H9 (cell line): ENCODE measurements around the gene RRP15. TPM values are rescaled to one million over a fixed set of nuclear protein-coding genes. Genes with fewer than 3 reads are reported as not detected.

Experiments
- DNase-seq: peaks from one replicate; pipeline ENCODE4 v3.0.0-alpha.2; 2017
- H2AFZ ChIP-seq: one replicate; pipeline ENCODE4 v1.6.1; 2013; ENCODE audit warnings: mild to moderate bottlenecking, low read length, control low read depth, moderate library complexity
- H2AK5ac ChIP-seq: 2 replicates; pipeline ENCODE4 v1.6.1; 2013; ENCODE audit warnings: low read length, control low read depth, mixed read lengths; ENCODE audit not compliant: insufficient read length
- H2BK120ac ChIP-seq: one replicate; pipeline ENCODE4 v1.6.1; 2013; ENCODE audit warnings: low read depth, mild to moderate bottlenecking, low read length, control low read depth, inconsistent platforms; ENCODE audit not compliant: poor library complexity, severe bottlenecking
- H2BK12ac ChIP-seq: 2 replicates; pipeline ENCODE4 v1.6.1; 2013; ENCODE audit warnings: low read length, control low read depth, mixed read lengths, low read depth; ENCODE audit not compliant: insufficient read length
- H2BK15ac ChIP-seq: 2 replicates; pipeline ENCODE4 v1.6.1; 2013; ENCODE audit warnings: low read depth, low read length, control low read depth
- H2BK20ac ChIP-seq: one replicate; pipeline ENCODE4 v1.6.1; 2013; ENCODE audit warnings: low read depth, mild to moderate bottlenecking, low read length, control low read depth, inconsistent platforms; ENCODE audit not compliant: poor library complexity, severe bottlenecking
- H2BK5ac ChIP-seq: 2 replicates; pipeline ENCODE4 v1.6.1; 2013; ENCODE audit warnings: low read length, control low read depth, mixed read lengths; ENCODE audit not compliant: insufficient read length
- H3K14ac ChIP-seq: 2 replicates; pipeline ENCODE4 v1.6.1; 2013; ENCODE audit warnings: low read length, control low read depth; ENCODE audit not compliant: insufficient read depth
- H3K18ac ChIP-seq: 2 replicates; pipeline ENCODE4 v1.6.1; 2013; ENCODE audit warnings: low read depth, mild to moderate bottlenecking, mixed read lengths, low read length, control low read depth; ENCODE audit not compliant: insufficient read length
- H3K23ac ChIP-seq: 2 replicates; pipeline ENCODE4 v1.6.1; 2013; ENCODE audit warnings: low read length, control low read depth, mixed read lengths, low read depth; ENCODE audit not compliant: insufficient read length
- H3K23me2 ChIP-seq: 2 replicates; pipeline ENCODE4 v1.6.1; 2013; ENCODE audit warnings: low read depth, mild to moderate bottlenecking, mixed read lengths, low read length, control low read depth; ENCODE audit not compliant: insufficient read length, poor library complexity, severe bottlenecking
- H3K27ac ChIP-seq: 2 replicates; pipeline ENCODE4 v1.5.1; 2013; ENCODE audit warnings: low read length, control low read depth, mixed read lengths, low read depth; ENCODE audit not compliant: insufficient read length
- H3K27me3 ChIP-seq: 2 replicates; pipeline ENCODE4 v1.6.1; 2013; ENCODE audit warnings: low read length, control low read depth, inconsistent platforms; ENCODE audit not compliant: insufficient read depth
- H3K4ac ChIP-seq: 2 replicates; pipeline ENCODE4 v1.6.1; 2013; ENCODE audit warnings: low read depth, mild to moderate bottlenecking, control low read depth, inconsistent platforms, low read length, moderate library complexity
- H3K4me1 ChIP-seq: 2 replicates; pipeline ENCODE4 v1.6.1; 2013; ENCODE audit warnings: low read length, control low read depth, inconsistent platforms; ENCODE audit not compliant: insufficient read depth
- H3K4me2 ChIP-seq: 2 replicates; pipeline ENCODE4 v1.6.1; 2013; ENCODE audit warnings: low read length, control low read depth, mixed read lengths; ENCODE audit not compliant: insufficient read length, insufficient read depth
- H3K56ac ChIP-seq: 2 replicates; pipeline ENCODE4 v1.6.1; 2013; ENCODE audit warnings: low read depth, mild to moderate bottlenecking, mixed read lengths, low read length, control low read depth; ENCODE audit not compliant: insufficient read length
- H3K79me1 ChIP-seq: 2 replicates; pipeline ENCODE4 v1.6.1; 2013; ENCODE audit warnings: low read depth, mild to moderate bottlenecking, moderate library complexity, low read length, control low read depth, inconsistent platforms; ENCODE audit not compliant: insufficient read depth, poor library complexity, severe bottlenecking
- H3K79me2 ChIP-seq: 2 replicates; pipeline ENCODE4 v1.6.1; 2013; ENCODE audit warnings: low read length, control low read depth, inconsistent platforms; ENCODE audit not compliant: insufficient read depth
- H3K9ac ChIP-seq: 2 replicates; pipeline ENCODE4 v1.6.1; 2013; ENCODE audit warnings: low read length, control low read depth, mixed read lengths; ENCODE audit not compliant: insufficient read length; ENCODE audit errors: extremely low read depth
- H3K9me3 ChIP-seq: one replicate; pipeline ENCODE4 v1.6.1; 2013; ENCODE audit warnings: low read depth, low read length, inconsistent platforms; ENCODE audit not compliant: control insufficient read depth
- H3T11ph ChIP-seq: one replicate; pipeline ENCODE4 v1.6.1; 2013; ENCODE audit warnings: mild to moderate bottlenecking, low read length, control low read depth, inconsistent platforms
- H4K20me1 ChIP-seq: one replicate; pipeline ENCODE4 v1.6.1; 2013; ENCODE audit not compliant: control insufficient read depth, insufficient read length, insufficient read depth
- H4K5ac ChIP-seq: 2 replicates; pipeline ENCODE4 v1.6.1; 2013; ENCODE audit warnings: low read depth, mild to moderate bottlenecking, mixed read lengths, low read length, control low read depth; ENCODE audit not compliant: insufficient read length
- H4K8ac ChIP-seq: replicated peaks from 2 replicates; pipeline ENCODE4 v1.6.1; 2013; ENCODE audit warnings: low read length, control low read depth, mixed read lengths, low read depth; ENCODE audit not compliant: insufficient read length
- H4K91ac ChIP-seq: 2 replicates; pipeline ENCODE4 v1.6.1; 2013; ENCODE audit warnings: low read depth, mild to moderate bottlenecking, moderate library complexity, mixed read lengths, low read length, control low read depth; ENCODE audit not compliant: insufficient read length
- H3K27ac Mint-ChIP-seq, 3 experiments: 2 replicates in 2 of 3; 3 replicates in 1 of 3; pipeline ENCODE4 v1.8.0; 2020 to 2021; ENCODE audit warnings: mixed read lengths in 3 of 3, mild to moderate bottlenecking in 1 of 3, moderate library complexity in 1 of 3
- H3K27me3 Mint-ChIP-seq: 2 replicates; pipeline ENCODE4 v1.8.0; 2021; ENCODE audit warnings: low read depth, mild to moderate bottlenecking, moderate library complexity, mixed read lengths
- H3K36me3 Mint-ChIP-seq, 3 experiments: 2 replicates in 2 of 3; 3 replicates in 1 of 3; pipeline ENCODE4 v1.8.0; 2020 to 2021; ENCODE audit warnings: low read depth in 3 of 3, mixed read lengths in 3 of 3; ENCODE audit not compliant: insufficient read depth in 1 of 3
- H3K4me1 Mint-ChIP-seq, 2 experiments: 2 replicates each; pipeline ENCODE4 v1.8.0; 2020; ENCODE audit warnings: mixed read lengths in 2 of 2
- H3K4me3 Mint-ChIP-seq, 2 experiments: 2 replicates in 1 of 2; 3 replicates in 1 of 2; pipeline ENCODE4 v1.8.0; 2020 to 2021; ENCODE audit warnings: mild to moderate bottlenecking in 2 of 2, mixed read lengths in 2 of 2, moderate library complexity in 1 of 2
- H3K9me3 Mint-ChIP-seq, 2 experiments: 2 replicates in 1 of 2; 3 replicates in 1 of 2; pipeline ENCODE4 v1.8.0; 2020; ENCODE audit warnings: mild to moderate bottlenecking in 2 of 2, mixed read lengths in 2 of 2, moderate library complexity in 1 of 2
- CTCF ChIP-seq: fragments of 200-600 bp; sonication (generic); conservative IDR thresholded peaks from 3 replicates; pipeline ENCODE4 v1.8.0; 2021; ENCODE audit warnings: antibody characterized with exemption, mild to moderate bottlenecking
- WGBS: extraction: QIAGEN DNeasy Blood & Tissue Kit; methylation state at CpG from one replicate; pipeline ENCODE4 v1.1.7; 2013; ENCODE audit warnings: missing lambda C conversion rate, low lambda C conversion rate, mixed read lengths; ENCODE audit not compliant: insufficient read length; ENCODE audit errors: extremely low coverage; 5-methylcytosine and 5-hydroxymethylcytosine counted together
- total RNA-seq: library from RNA; stranded (reverse); gene quantifications from 2 replicates; pipeline ENCODE4 v1.2.1, GENCODE V29; 2021

The RRP15 gene
- total RNA-seq, 1 experiment from 2014 or later, result 48.7 TPM

- Histone ChIP-seq H3K9me3 (no peaks in the 10 kb centered on the region), H3K23ac (no peak overlapping the region), H3K27ac (no peak overlapping the region), H4K91ac (no peak overlapping the region), H3K4me1 (no peaks in the 10 kb centered on the region), H3K4me2 (no peak overlapping the region), H3K14ac (no peak overlapping the region), H3K79me2 (no peaks in the 10 kb centered on the region), H3K27me3 (no peaks in the 10 kb centered on the region), H2BK120ac (no peak overlapping the region), H3K18ac (no peak overlapping the region), H2BK15ac (no peak overlapping the region), H3K9ac (no peak overlapping the region), H4K20me1 (no peaks in the 10 kb centered on the region), H2BK20ac (no peak overlapping the region), H3K56ac (no peak overlapping the region), H3K23me2 (no peaks in the 10 kb centered on the region), H4K5ac (no peak overlapping the region), H2BK5ac (no peak overlapping the region), H3T11ph (no peak overlapping the region), H3K79me1 (no peaks in the 10 kb centered on the region), H2BK12ac (no peak overlapping the region), H4K8ac (no peak overlapping the region), H2AFZ (no peak overlapping the region), H3K4ac (no peak overlapping the region), H2AK5ac (no peak overlapping the region)
- WGBS, result no CpG with 5 or more reads among the region's 15 CpGs
- no peaks in the 10 kb centered on the region for H3K36me3 Mint-ChIP-seq
- H3K9me3 Mint-ChIP-seq, result no peaks in the 10 kb centered on the region
- no peak overlapping the region for H3K4me3 Mint-ChIP-seq
- H3K4me1 Mint-ChIP-seq, result peaks cover 8% of the 10 kb centered on the region in 2 experiments
- no peak for DNase-seq
- no peak for TF ChIP-seq CTCF
- H3K27me3 Mint-ChIP-seq, result no peaks in the 10 kb centered on the region
- peak overlapping the region in 2 of 3 experiments; percentile 44 to 73; a peak in 2 of 7 replicates for H3K27ac Mint-ChIP-seq
Measured at GRCh38 chr1:218365226-218365999, 80.3 kb downstream of the RRP15 start.
